Upper lobe of left lung (tissue), 6 donors: ENCODE measurements around the gene KIAA2012. TPM values are rescaled to one million over a fixed set of nuclear protein-coding genes. Genes with fewer than 3 reads are reported as not detected.

Source experiments
- ATAC-seq, 2 donors: fragments of 200-7000 bp; cut with Tn5 transposase; one replicate each; pipeline ENCODE4 v1.9.1; 2022; ENCODE audit warnings: mild to moderate bottlenecking in 2 of 2, moderate library complexity in 2 of 2; ENCODE audit not compliant: low FRiP score in 2 of 2
- DNase-seq, 2 donors: peaks; one replicate each; pipeline ENCODE4 v3.0.0-alpha.2; 2019 to 2020
- H3K27ac ChIP-seq, 4 donors: fragments of 200-600 bp; sonication (generic); one replicate each; pipeline ENCODE4 v1.5.1; 2016 to 2019
- H3K27me3 ChIP-seq, 4 donors: fragments of 200-600 bp; sonication (generic); one replicate each; pipeline ENCODE4 v1.5.1; 2017 to 2019
- H3K36me3 ChIP-seq, 4 donors: fragments of 200-600 bp; sonication (generic); one replicate each; pipeline ENCODE4 v1.5.1; 2016 to 2019
- H3K4me1 ChIP-seq, 4 donors: fragments of 200-600 bp; sonication (generic); one replicate each; pipeline ENCODE4 v1.5.1; 2018 to 2019
- H3K4me3 ChIP-seq, 4 donors: fragments of 200-600 bp; sonication (generic); one replicate each; pipeline ENCODE4 v1.5.1; 2017 to 2019; ENCODE audit warnings: mild to moderate bottlenecking in 2 of 4, moderate library complexity in 1 of 4
- H3K9me3 ChIP-seq, 4 donors: fragments of 200-600 bp; sonication (generic); one replicate each; pipeline ENCODE4 v1.5.1; 2018 to 2019
- CTCF ChIP-seq, 6 experiments: fragments of 450-650 bp in 4 of 6; fragments of 200-600 bp in 2 of 6; sonication (generic) in 2 of 6; IDR thresholded peaks; one replicate each; pipeline ENCODE4 v1.5.1; 2016 to 2019; ENCODE audit warnings: antibody characterized with exemption in 6 of 6
- EP300 ChIP-seq, 4 donors: sonication (generic); formaldehyde crosslinking; IDR thresholded peaks; one replicate each; pipeline ENCODE4 v1.5.1; 2017; ENCODE audit warnings: antibody characterized with exemption in 4 of 4, control low read depth in 2 of 4
- POLR2A ChIP-seq, 4 donors: fragments of 450-650 bp; IDR thresholded peaks; one replicate each; pipeline ENCODE4 v1.5.1; 2016 to 2017; ENCODE audit warnings: antibody characterized with exemption in 4 of 4, mild to moderate bottlenecking in 2 of 4
- POLR2AphosphoS5 ChIP-seq, 2 donors: sonication (generic); formaldehyde crosslinking; IDR thresholded peaks; one replicate each; pipeline ENCODE4 v1.5.1; 2017; ENCODE audit warnings: antibody characterized with exemption in 2 of 2
- WGBS, 2 donors: methylation state at CpG; one replicate each; pipeline ENCODE4 v1.1.5; 2017 to 2018; 5-methylcytosine and 5-hydroxymethylcytosine counted together
- total RNA-seq, 6 donors: library from RNA; depleted of rRNA in 4 of 6; stranded (reverse); fragments of >200 nt in 4 of 6; gene quantifications; one replicate each; pipeline versions ENCODE4 v1.1.0 to v1.2.1, GENCODE V29; 2016 to 2021
- donor health status: DM: no; HTN: no; CAD: no; lungs with moderate emphysema.
- donor health status: DM: no; HTN: yes; CAD: no; lungs with severe emphysema.

KIAA2012 gene
- total RNA-seq, 6 donors from 2014 or later = 0.74 to 13.3 (median 2.2) TPM; not detected in 1

GRCh38 chr2:202096736-202097135, 23.7 kb downstream of the KIAA2012 start:
- no peak for DNase-seq
- 61 to 86% methylated on average over 3 of the region's 3 CpGs for WGBS, 2 donors
- no peak for TF ChIP-seq CTCF (IDR thresholded peaks at IDR 0.05)

GRCh38 chr2:202098291-202098690, 25.2 kb downstream of the KIAA2012 start:
- WGBS, 2 donors = 92 to 96% methylated on average over 3 of the region's 3 CpGs
- H3K4me1 ChIP-seq = no peaks in the 10 kb centered on the region
- H3K27me3 ChIP-seq = no peaks in the 10 kb centered on the region
- ATAC-seq = no peak
- H3K36me3 ChIP-seq = no peaks in the 10 kb centered on the region
- no peak overlapping the region for H3K27ac ChIP-seq
- H3K4me3 ChIP-seq = no peak overlapping the region
- no peak for DNase-seq
- H3K9me3 ChIP-seq = no peaks in the 10 kb centered on the region
- TF ChIP-seq EP300 (IDR thresholded peaks at IDR 0.05) (no peak), POLR2A (IDR thresholded peaks at IDR 0.05) (no peak), CTCF (IDR thresholded peaks at IDR 0.05) (no peak), POLR2AphosphoS5 (IDR thresholded peaks at IDR 0.05) (no peak)

More at GRCh38 chr2:202096736-202097135, 23.7 kb downstream of the KIAA2012 start:
- Histone ChIP-seq H3K4me3 (no peak overlapping the region), H3K9me3 (no peaks in the 10 kb centered on the region), H3K27me3 (no peaks in the 10 kb centered on the region), H3K4me1 (no peaks in the 10 kb centered on the region), H3K27ac (no peak overlapping the region), H3K36me3 (no peaks in the 10 kb centered on the region)
- no peak for ATAC-seq

DNA sequence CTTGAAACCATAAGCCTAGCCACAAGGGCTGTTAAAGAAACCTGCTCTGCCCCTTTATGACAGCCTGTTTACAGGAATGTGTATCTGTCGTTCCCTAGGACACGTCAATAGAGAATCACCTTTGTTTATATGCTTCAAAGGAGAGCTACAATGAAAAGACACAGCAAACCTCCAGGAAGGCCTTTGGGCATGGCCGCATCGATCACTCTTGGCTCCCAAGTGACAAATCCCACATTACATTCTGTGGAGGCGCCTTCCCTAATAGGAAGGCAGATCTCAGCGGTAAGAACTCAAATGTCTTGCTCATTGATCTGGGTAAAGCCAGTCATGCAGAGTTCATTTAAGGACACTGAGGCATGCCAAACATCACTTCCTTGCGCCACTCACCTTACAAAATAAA, 26.5 kb downstream of the KIAA2012 start:
- Histone ChIP-seq H3K27ac (no peak overlapping the region), H3K36me3 (no peaks in the 10 kb centered on the region), H3K27me3 (no peaks in the 10 kb centered on the region), H3K4me3 (no peak overlapping the region), H3K4me1 (no peaks in the 10 kb centered on the region), H3K9me3 (no peaks in the 10 kb centered on the region)
- ATAC-seq (no peak), DNase-seq (no peak)
- 68 to 73% methylated on average over 6 to 7 of the region's 7 CpGs for WGBS, 2 donors
- TF ChIP-seq POLR2AphosphoS5 (IDR thresholded peaks at IDR 0.05) = no peak
- TF ChIP-seq EP300 (IDR thresholded peaks at IDR 0.05) = no peak
- TF ChIP-seq CTCF (IDR thresholded peaks at IDR 0.05) = no peak
- TF ChIP-seq POLR2A (IDR thresholded peaks at IDR 0.05) = no peak

- Histone ChIP-seq H3K36me3 (no peaks in the 10 kb centered on the region), H3K27me3 (no peaks in the 10 kb centered on the region), H3K4me3 (no peak overlapping the region), H3K4me1 (no peaks in the 10 kb centered on the region), H3K9me3 (no peaks in the 10 kb centered on the region), H3K27ac (no peak overlapping the region)
- TF ChIP-seq POLR2A (IDR thresholded peaks at IDR 0.05) (no peak), POLR2AphosphoS5 (IDR thresholded peaks at IDR 0.05) (no peak)
- ATAC-seq (no peak), DNase-seq (no peak)
- 60 to 61% methylated on average over 4 of the region's 4 CpGs for WGBS, 2 donors
Measured at GRCh38 chr2:202100176-202100575, 27.1 kb downstream of the KIAA2012 start.

- Histone ChIP-seq H3K27me3 (no peaks in the 10 kb centered on the region), H3K36me3 (no peaks in the 10 kb centered on the region), H3K9me3 (no peaks in the 10 kb centered on the region), H3K4me3 (no peak overlapping the region), H3K27ac (no peak overlapping the region), H3K4me1 (no peaks in the 10 kb centered on the region)
- WGBS, 2 donors = 63 to 83% methylated on average over 3 of the region's 3 CpGs
- DNase-seq (no peak), ATAC-seq (no peak)
- TF ChIP-seq POLR2A (IDR thresholded peaks at IDR 0.05) (no peak), POLR2AphosphoS5 (IDR thresholded peaks at IDR 0.05) (no peak), EP300 (IDR thresholded peaks at IDR 0.05) (no peak), CTCF (IDR thresholded peaks at IDR 0.05) (no peak)
Measured at GRCh38 chr2:202101026-202101579, 28.0 kb downstream of the KIAA2012 start.
